Cardiac muscle cell (in vitro differentiated cells and primary cell): ENCODE measurements around the gene TMEM229A. TPM values are rescaled to one million over a fixed set of nuclear protein-coding genes. Genes with fewer than 3 reads are reported as not detected.
"Not testable (repeated sequence)": the region's sequence is repeated elsewhere in the genome, so short reads cannot be mapped to it uniquely, and the experiment has no call there.

Experiments
- DNase-seq, 2 donors: peaks; one replicate each; pipeline versions ENCODE4 v3.0.0 to v3.0.0-alpha.2; 2010 to 2017; ENCODE audit warnings: low read depth in 1 of 2, low spot score in 1 of 2
- H3K27ac ChIP-seq: fragments of 200-600 bp; sonication (generic); 2 replicates; pipeline ENCODE4 v1.5.1; 2016
- H3K27me3 ChIP-seq: fragments of 200-600 bp; sonication (generic); 2 replicates; pipeline ENCODE4 v1.6.0; 2016; ENCODE audit warnings: control low read depth
- H3K36me3 ChIP-seq: fragments of 200-600 bp; sonication (generic); 2 replicates; pipeline ENCODE4 v1.5.1; 2016; ENCODE audit warnings: control low read depth
- H3K4me1 ChIP-seq: fragments of 200-600 bp; sonication (generic); 2 replicates; pipeline ENCODE4 v1.8.1; 2017; ENCODE audit warnings: low read depth, mild to moderate bottlenecking, mixed run types
- H3K4me3 ChIP-seq: fragments of 200-600 bp; sonication (generic); 2 replicates; pipeline ENCODE4 v1.5.1; 2016; ENCODE audit warnings: mild to moderate bottlenecking
- H3K9me3 ChIP-seq: fragments of 200-600 bp; sonication (generic); 2 replicates; pipeline ENCODE4 v1.5.1; 2017; ENCODE audit warnings: low read depth, mild to moderate bottlenecking, control low read depth
- polyA plus RNA-seq: library from polyadenylated mRNA; unstranded; fragments of >200 nt; fragmentation: Nextera tagmentation; extraction: Ambion mirVana; gene quantifications from 2 replicates; pipeline ENCODE4 v1.2.1, GENCODE V29; 2016
- total RNA-seq: library from RNA; depleted of rRNA; stranded (reverse); fragments of >200 nt; gene quantifications from 2 replicates; pipeline ENCODE4 v1.2.3, GENCODE V29; 2016
- TF ChIP-seq, protein P1 (sequence below): IDR thresholded peaks from 2 replicates; pipeline ENCODE4 v1.5.1; 2012; ENCODE audit warnings: low read depth, mild to moderate bottlenecking, low read length

The TMEM229A gene
- total and polyA plus RNA-seq, 2 experiments from 2014 or later, result 0.12 to 0.82 TPM

DNA sequence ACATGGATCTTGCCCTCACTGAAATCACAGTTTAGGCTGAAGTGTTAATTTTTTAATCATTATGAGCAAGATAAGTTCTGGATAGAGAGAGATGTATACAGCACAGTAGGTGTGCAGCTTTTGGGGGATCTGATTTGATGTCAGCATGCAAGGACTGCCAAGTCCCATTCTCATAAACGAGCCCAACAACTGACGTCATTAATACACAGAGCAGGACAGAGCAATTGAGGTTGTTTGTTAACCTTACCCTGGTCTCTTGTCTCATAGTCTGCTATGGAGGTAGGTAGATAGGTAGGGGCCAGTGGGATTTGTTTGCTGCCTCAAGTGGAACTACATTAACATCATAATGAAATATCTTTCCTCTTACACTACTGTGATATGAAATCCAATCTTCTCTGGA is 8.6 kb upstream of the TMEM229A start:
- Histone ChIP-seq H3K36me3 (no peaks in the 10 kb centered on the region), H3K4me3 (no peak overlapping the region), H3K9me3 (no peaks in the 10 kb centered on the region), H3K4me1 (no peaks in the 10 kb centered on the region), H3K27me3 (peaks cover 2% of the 10 kb centered on the region), H3K27ac (no peak overlapping the region)
- TF ChIP-seq, protein P1, sequence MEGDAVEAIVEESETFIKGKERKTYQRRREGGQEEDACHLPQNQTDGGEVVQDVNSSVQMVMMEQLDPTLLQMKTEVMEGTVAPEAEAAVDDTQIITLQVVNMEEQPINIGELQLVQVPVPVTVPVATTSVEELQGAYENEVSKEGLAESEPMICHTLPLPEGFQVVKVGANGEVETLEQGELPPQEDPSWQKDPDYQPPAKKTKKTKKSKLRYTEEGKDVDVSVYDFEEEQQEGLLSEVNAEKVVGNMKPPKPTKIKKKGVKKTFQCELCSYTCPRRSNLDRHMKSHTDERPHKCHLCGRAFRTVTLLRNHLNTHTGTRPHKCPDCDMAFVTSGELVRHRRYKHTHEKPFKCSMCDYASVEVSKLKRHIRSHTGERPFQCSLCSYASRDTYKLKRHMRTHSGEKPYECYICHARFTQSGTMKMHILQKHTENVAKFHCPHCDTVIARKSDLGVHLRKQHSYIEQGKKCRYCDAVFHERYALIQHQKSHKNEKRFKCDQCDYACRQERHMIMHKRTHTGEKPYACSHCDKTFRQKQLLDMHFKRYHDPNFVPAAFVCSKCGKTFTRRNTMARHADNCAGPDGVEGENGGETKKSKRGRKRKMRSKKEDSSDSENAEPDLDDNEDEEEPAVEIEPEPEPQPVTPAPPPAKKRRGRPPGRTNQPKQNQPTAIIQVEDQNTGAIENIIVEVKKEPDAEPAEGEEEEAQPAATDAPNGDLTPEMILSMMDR, result no peak
- DNase-seq, result no peak

DNA sequence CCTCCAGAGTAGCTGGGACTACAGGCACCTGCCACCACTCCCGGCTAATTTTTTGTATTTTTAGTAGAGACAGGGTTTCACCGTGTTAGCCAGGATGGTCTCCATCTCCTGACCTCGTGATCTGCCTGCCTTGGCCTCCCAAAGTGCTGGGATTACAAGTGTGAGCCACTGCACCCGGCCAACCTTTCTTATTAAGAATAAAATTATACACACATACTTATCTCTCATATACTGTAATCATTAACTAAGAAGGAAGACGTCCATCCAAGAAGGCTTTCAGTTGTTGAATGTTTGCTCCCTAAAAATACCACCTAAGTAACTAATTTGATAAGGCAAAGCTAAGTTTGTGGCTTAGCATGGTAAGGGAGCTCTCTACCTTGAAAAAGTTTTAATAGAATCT is 5.0 kb upstream of the TMEM229A start:
- not testable (repeated sequence) for H3K27ac ChIP-seq, DNase-seq, H3K4me3 ChIP-seq

DNA sequence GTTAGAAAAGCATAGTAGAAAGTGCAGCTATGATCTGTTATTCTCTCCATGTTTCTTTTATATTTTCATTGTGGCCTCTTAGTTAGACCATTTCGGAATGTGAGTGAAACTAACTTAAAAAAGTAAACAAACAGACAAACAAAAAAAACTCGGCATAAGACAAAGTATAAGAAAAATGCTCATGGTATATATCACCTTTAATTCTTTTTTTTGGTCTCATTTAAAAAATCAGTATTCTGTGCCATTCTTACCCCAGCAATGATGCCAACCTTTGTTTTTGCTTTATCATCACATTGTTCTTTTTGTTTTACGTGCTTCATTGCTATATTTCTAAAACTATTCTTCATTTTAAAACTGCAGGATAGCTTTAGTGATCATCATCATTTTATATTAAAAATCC is 2.8 kb upstream of the TMEM229A start:
- Histone ChIP-seq H3K9me3 (no peaks in the 10 kb centered on the region), H3K27me3 (peaks cover 55% of the 10 kb centered on the region), H3K36me3 (no peaks in the 10 kb centered on the region), H3K4me1 (peaks cover 6% of the 10 kb centered on the region), H3K27ac (no peak overlapping the region), H3K4me3 (no peak overlapping the region)
- no peak for DNase-seq
- TF ChIP-seq, protein P1, result no peak

More for the DNA sequence above, 5.0 kb upstream of the TMEM229A start:
- H3K36me3 ChIP-seq, H3K4me1 ChIP-seq, H3K9me3 ChIP-seq: not testable (repeated sequence)
- H3K27me3 ChIP-seq, result peaks cover 37% of the 10 kb centered on the region

GRCh38 chr7:124034754-124035100 is 1.9 kb upstream of the TMEM229A start:
- Histone ChIP-seq H3K27me3 (peaks cover 65% of the 10 kb centered on the region), H3K4me3 (no peak overlapping the region), H3K9me3 (no peaks in the 10 kb centered on the region), H3K36me3 (no peaks in the 10 kb centered on the region), H3K27ac (no peak overlapping the region), H3K4me1 (peaks cover 6% of the 10 kb centered on the region)
- DNase-seq, result no peak
- TF ChIP-seq, protein P1, result no peak

DNA sequence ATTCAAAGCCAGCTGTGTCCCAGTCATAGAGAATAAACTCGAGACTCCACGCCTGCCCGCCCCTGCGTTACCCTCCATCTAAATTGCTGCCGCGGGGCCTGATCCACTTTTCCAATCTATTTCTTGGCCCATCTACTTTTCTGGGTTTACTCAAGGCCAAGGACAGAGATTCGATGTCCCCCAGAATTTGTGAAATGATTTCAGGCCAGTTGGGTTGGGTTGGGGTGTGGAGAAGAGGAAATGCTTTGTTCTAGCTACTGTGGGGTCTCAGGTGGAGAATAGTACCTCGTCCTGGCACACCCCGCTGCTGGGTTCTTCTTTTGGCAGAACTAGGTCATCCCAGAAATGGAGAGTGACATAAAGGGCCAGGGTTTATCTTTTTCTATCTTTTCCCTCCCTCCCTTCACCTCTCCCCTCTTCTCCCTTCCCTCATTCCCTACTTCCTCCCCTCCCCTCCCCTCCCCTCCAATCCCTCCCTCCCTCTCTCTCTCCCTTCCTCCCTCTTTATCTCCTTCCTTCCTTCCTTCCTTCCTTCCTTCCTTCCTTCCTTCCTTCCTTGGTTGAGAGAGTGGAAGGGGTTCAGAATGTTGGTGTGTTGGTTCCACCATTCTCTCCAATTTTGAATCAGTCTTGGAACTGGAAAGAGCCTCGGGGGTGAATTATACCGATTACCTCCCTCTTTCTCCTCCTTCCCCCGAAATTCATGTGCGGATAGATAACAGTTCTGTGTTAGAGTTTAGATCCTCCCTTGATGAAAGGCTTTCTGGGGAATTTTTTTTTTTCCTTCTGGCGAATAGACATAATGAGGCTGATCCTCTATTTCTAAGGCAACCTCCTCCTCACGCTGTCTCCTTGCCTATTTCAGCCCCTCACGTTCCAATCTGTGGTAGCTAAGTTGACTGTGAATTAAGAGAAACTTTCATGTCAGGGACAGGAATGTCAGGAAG is 1.2 kb upstream of the TMEM229A start:
- DNase-seq, result no peak
- no peak overlapping the region for H3K4me3 ChIP-seq
- no peaks in the 10 kb centered on the region for H3K9me3 ChIP-seq
- no peaks in the 10 kb centered on the region for H3K36me3 ChIP-seq
- peaks cover 71% of the 10 kb centered on the region for H3K27me3 ChIP-seq
- H3K27ac ChIP-seq, result no peak overlapping the region
- TF ChIP-seq, protein P1, result no peak
- H3K4me1 ChIP-seq, result peaks cover 6% of the 10 kb centered on the region

DNA sequence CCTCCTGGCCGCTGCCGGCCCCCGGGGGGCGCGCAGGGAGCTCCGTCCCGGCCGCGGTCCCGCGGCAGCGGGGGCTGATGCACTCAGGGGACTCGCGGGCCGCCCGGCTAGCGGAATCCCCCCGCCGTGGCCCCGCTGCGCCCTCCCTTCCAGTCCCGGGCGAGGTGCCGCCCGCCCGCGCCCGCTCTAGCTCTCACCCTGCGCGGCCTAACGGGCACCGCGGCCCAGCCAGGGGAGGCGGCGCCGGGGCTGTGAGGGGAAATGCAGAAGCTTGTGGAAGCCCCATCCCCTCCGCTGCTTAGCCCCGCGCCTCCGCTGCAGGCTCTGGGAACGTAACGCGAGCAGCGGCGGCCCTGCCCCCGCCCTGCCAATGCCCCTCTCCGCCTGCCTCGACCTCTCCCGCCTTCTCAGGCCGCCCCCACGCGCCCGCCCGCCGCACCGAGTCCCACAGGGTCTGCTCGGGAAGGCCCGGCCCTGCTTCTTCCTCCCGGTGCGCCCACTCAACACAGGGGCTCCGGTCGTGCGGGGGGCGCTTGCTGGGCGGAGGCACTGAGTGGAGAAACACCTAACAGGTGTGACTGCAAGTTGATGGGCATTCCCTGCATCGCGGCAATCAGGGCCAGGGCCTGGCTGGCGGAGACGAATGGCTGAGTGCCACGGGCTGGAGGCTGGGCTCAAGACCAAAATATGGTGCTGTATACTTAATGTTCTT is 384 bp upstream of the TMEM229A start:
- TF ChIP-seq, protein P1, result no peak
- peaks cover 6% of the 10 kb centered on the region for H3K4me1 ChIP-seq
- no peaks in the 10 kb centered on the region for H3K9me3 ChIP-seq
- DNase-seq, result peak; percentile 42 to 66
- peaks cover 71% of the 10 kb centered on the region for H3K27me3 ChIP-seq
- H3K27ac ChIP-seq, result no peak overlapping the region
- H3K4me3 ChIP-seq, result peak overlapping the region; percentile 60
- no peaks in the 10 kb centered on the region for H3K36me3 ChIP-seq
